ENCODE measurements around the gene RSRC1.

The RSRC1 gene

GRCh38 chr3:158483701-158484235, 373.9 kb downstream of the RSRC1 start:
- H3K4me1 ChIP-seq, result no peaks in the 10 kb centered on the region
- no peak for TF ChIP-seq CTCF (IDR thresholded peaks at IDR 0.05)
- no peaks in the 10 kb centered on the region for H3K27me3 ChIP-seq (ENCODE audit: control insufficient read depth, insufficient read depth, low read length)
- H2AFZ ChIP-seq, result no peak overlapping the region
- no peak overlapping the region for H3K4me3 ChIP-seq (ENCODE audit: low read depth, low read length)
- H3K27ac ChIP-seq, result no peak overlapping the region
- no peaks in the 10 kb centered on the region for H3K9me3 ChIP-seq (ENCODE audit: control insufficient read depth, low read length)
- H3K4me2 ChIP-seq (ENCODE audit: low read length), result no peak overlapping the region
- no peaks in the 10 kb centered on the region for H3K79me2 ChIP-seq
- H3K36me3 ChIP-seq (ENCODE audit: control insufficient read depth, insufficient read depth, low read length), result no peaks in the 10 kb centered on the region
- H3K9ac ChIP-seq, result no peak overlapping the region

GRCh38 chr3:158486200-158486599, 376.3 kb downstream of the RSRC1 start:
- no peak overlapping the region for H3K4me2 ChIP-seq (ENCODE audit: low read length)
- H3K27ac ChIP-seq, result no peak overlapping the region
- no peaks in the 10 kb centered on the region for H3K36me3 ChIP-seq (ENCODE audit: control insufficient read depth, insufficient read depth, low read length)
- TF ChIP-seq CTCF (IDR thresholded peaks at IDR 0.05), result no peak
- no peaks in the 10 kb centered on the region for H3K79me2 ChIP-seq
- H3K9me3 ChIP-seq (ENCODE audit: control insufficient read depth, low read length), result no peaks in the 10 kb centered on the region
- H3K27me3 ChIP-seq (ENCODE audit: control insufficient read depth, insufficient read depth, low read length), result no peaks in the 10 kb centered on the region
- no peaks in the 10 kb centered on the region for H3K4me1 ChIP-seq
- no peak overlapping the region for H3K4me3 ChIP-seq (ENCODE audit: low read depth, low read length)
- H2AFZ ChIP-seq, result no peak overlapping the region
- H3K9ac ChIP-seq, result no peak overlapping the region

- TF ChIP-seq CTCF (IDR thresholded peaks at IDR 0.05), result no peak
- H3K9ac ChIP-seq, result no peak overlapping the region
- no peak overlapping the region for H3K4me3 ChIP-seq (ENCODE audit: low read depth, low read length)
- no peaks in the 10 kb centered on the region for H3K27me3 ChIP-seq (ENCODE audit: control insufficient read depth, insufficient read depth, low read length)
- H3K4me1 ChIP-seq, result no peaks in the 10 kb centered on the region
- no peak overlapping the region for H3K4me2 ChIP-seq (ENCODE audit: low read length)
- H3K36me3 ChIP-seq (ENCODE audit: control insufficient read depth, insufficient read depth, low read length), result no peaks in the 10 kb centered on the region
- H3K79me2 ChIP-seq, result no peaks in the 10 kb centered on the region
- H2AFZ ChIP-seq, result no peak overlapping the region
- no peak overlapping the region for H3K27ac ChIP-seq
- H3K9me3 ChIP-seq (ENCODE audit: control insufficient read depth, low read length), result no peaks in the 10 kb centered on the region
Observed at GRCh38 chr3:158488670-158489069, 378.8 kb downstream of the RSRC1 start.

GRCh38 chr3:158489181-158489580, 379.3 kb downstream of the RSRC1 start:
- Histone ChIP-seq H3K4me3 (ENCODE audit: low read depth, low read length) (no peak overlapping the region), H3K9ac (no peak overlapping the region)

More at GRCh38 chr3:158489181-158489580, 379.3 kb downstream of the RSRC1 start:
- Histone ChIP-seq H2AFZ (no peak overlapping the region), H3K4me2 (ENCODE audit: low read length) (no peak overlapping the region), H3K36me3 (ENCODE audit: control insufficient read depth, insufficient read depth, low read length) (no peaks in the 10 kb centered on the region), H3K27ac (no peak overlapping the region), H3K9me3 (ENCODE audit: control insufficient read depth, low read length) (no peaks in the 10 kb centered on the region), H3K4me1 (no peaks in the 10 kb centered on the region), H3K79me2 (no peaks in the 10 kb centered on the region), H3K27me3 (ENCODE audit: control insufficient read depth, insufficient read depth, low read length) (no peaks in the 10 kb centered on the region)
- no peak for TF ChIP-seq CTCF (IDR thresholded peaks at IDR 0.05)

Data from parathyroid adenoma (tissue), 2 donors.